K562 (cell line): ENCODE measurements around the gene B4GALNT3.

ENCODE experiments used
- CHD2 ChIP-seq: IDR thresholded peaks from 2 replicates; pipeline ENCODE4 v1.6.1; 2011; ENCODE audit warnings: low read depth, low read length
- SPI1 ChIP-seq: IDR thresholded peaks from 2 replicates; pipeline ENCODE4 v1.6.1; 2011; ENCODE audit warnings: low read depth, low read length, control low read depth, borderline replicate concordance
- TAF1 ChIP-seq: IDR thresholded peaks from 2 replicates; pipeline ENCODE4 v1.6.1; 2011; ENCODE audit warnings: mild to moderate bottlenecking, low read length, moderate library complexity; ENCODE audit not compliant: insufficient read depth, control insufficient read depth, severe bottlenecking; ENCODE audit errors: extremely low read depth
- TEAD2 ChIP-seq: fragments of 450-650 bp; IDR thresholded peaks from 2 replicates; pipeline ENCODE4 v1.6.1; 2016; ENCODE audit warnings: missing genetic modification characterization, control low read depth, missing compliant biosample characterization
- TF ChIP-seq, protein P1 (sequence below), 2 experiments: fragments of 450-650 bp in 1 of 2; IDR thresholded peaks; 2 replicates each; pipeline ENCODE4 v1.6.1; 2011 to 2017; ENCODE audit warnings: low read depth in 2 of 2, antibody characterized with exemption in 1 of 2, borderline replicate concordance in 1 of 2, low read length in 1 of 2, mild to moderate bottlenecking in 1 of 2, mixed read lengths in 1 of 2; ENCODE audit not compliant: control insufficient read depth in 1 of 2
- TF ChIP-seq, protein P2 (sequence below): sonication (generic); formaldehyde crosslinking; IDR thresholded peaks from 2 replicates; pipeline ENCODE4 v1.8.1; 2023; ENCODE audit warnings: mild to moderate bottlenecking, missing genetic modification reagents
- TF ChIP-seq, protein P3 (sequence below), 3 experiments: IDR thresholded peaks in 2 of 3; conservative IDR thresholded peaks in 1 of 3; 2 replicates each; pipeline ENCODE4 v1.5.1; 2011 to 2012; ENCODE audit warnings: low read length in 3 of 3, mild to moderate bottlenecking in 3 of 3, control low read depth in 2 of 3, improper control_type of control experiment in 1 of 3, inconsistent platforms in 1 of 3, low read depth in 1 of 3, mixed read lengths in 1 of 3, moderate library complexity in 1 of 3; ENCODE audit not compliant: insufficient read depth in 2 of 3
- TF ChIP-seq, protein P4 (sequence below), 2 experiments: fragments of 450-650 bp; formaldehyde crosslinking in 1 of 2; IDR thresholded peaks; 2 replicates each; pipeline versions ENCODE4 v1.4.0 to v1.6.1; 2014 to 2020; ENCODE audit warnings: mild to moderate bottlenecking in 2 of 2, borderline replicate concordance in 1 of 2, low read depth in 1 of 2
- TF ChIP-seq, protein P5 (sequence below): fragments of 250-450 bp; sonication (Bioruptor Pico); IDR thresholded peaks from 2 replicates; pipeline ENCODE4 v1.5.0; 2020; ENCODE audit warnings: mild to moderate bottlenecking, borderline replicate concordance

DNA sequence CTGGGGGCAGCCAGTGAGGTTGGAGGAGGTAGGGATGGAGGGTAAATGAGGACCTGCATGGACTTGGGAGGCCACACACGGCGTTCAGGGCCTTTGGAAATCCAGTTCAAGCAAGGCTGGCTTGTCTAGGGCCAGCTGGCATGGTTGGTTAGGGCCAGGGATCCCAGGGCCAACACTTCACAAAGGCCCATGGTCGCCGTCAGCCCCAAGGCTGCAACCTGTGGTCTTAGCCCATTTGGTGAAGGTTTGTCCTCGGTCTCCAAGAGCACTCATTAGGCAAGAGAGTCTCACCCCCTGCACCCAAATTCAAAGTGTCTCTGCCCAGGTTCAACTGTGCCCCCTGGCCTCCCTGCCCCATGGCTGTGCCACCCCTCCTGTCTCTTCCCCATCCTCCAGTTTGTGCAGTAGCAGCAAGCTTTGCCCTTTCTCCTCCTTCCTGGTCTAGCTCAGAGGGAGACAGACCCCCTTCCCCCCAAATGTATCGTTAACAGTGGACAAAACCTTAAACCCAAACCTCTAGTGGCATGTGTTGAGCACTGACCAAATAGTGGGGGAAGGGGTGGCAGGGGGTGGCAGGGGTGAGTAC is 109.4 kb downstream of the B4GALNT3 start:
- TF ChIP-seq, protein P1, sequence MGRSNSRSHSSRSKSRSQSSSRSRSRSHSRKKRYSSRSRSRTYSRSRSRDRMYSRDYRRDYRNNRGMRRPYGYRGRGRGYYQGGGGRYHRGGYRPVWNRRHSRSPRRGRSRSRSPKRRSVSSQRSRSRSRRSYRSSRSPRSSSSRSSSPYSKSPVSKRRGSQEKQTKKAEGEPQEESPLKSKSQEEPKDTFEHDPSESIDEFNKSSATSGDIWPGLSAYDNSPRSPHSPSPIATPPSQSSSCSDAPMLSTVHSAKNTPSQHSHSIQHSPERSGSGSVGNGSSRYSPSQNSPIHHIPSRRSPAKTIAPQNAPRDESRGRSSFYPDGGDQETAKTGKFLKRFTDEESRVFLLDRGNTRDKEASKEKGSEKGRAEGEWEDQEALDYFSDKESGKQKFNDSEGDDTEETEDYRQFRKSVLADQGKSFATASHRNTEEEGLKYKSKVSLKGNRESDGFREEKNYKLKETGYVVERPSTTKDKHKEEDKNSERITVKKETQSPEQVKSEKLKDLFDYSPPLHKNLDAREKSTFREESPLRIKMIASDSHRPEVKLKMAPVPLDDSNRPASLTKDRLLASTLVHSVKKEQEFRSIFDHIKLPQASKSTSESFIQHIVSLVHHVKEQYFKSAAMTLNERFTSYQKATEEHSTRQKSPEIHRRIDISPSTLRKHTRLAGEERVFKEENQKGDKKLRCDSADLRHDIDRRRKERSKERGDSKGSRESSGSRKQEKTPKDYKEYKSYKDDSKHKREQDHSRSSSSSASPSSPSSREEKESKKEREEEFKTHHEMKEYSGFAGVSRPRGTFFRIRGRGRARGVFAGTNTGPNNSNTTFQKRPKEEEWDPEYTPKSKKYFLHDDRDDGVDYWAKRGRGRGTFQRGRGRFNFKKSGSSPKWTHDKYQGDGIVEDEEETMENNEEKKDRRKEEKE (IDR thresholded peaks at IDR 0.05; ENCODE audit: borderline replicate concordance in 1 of 2, control insufficient read depth in 1 of 2, low read depth in 2 of 2, low read length in 1 of 2) = no peak
- TF ChIP-seq, protein P2, sequence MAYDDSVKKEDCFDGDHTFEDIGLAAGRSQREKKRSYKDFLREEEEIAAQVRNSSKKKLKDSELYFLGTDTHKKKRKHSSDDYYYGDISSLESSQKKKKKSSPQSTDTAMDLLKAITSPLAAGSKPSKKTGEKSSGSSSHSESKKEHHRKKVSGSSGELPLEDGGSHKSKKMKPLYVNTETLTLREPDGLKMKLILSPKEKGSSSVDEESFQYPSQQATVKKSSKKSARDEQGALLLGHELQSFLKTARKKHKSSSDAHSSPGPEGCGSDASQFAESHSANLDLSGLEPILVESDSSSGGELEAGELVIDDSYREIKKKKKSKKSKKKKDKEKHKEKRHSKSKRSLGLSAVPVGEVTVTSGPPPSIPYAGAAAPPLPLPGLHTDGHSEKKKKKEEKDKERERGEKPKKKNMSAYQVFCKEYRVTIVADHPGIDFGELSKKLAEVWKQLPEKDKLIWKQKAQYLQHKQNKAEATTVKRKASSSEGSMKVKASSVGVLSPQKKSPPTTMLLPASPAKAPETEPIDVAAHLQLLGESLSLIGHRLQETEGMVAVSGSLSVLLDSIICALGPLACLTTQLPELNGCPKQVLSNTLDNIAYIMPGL (CRISPR knock-in tag) = no peak
- TF ChIP-seq TEAD2 (tag) (no peak), SPI1 (no peak), TAF1 (no peak), CHD2 (no peak)
- TF ChIP-seq, protein P3, sequence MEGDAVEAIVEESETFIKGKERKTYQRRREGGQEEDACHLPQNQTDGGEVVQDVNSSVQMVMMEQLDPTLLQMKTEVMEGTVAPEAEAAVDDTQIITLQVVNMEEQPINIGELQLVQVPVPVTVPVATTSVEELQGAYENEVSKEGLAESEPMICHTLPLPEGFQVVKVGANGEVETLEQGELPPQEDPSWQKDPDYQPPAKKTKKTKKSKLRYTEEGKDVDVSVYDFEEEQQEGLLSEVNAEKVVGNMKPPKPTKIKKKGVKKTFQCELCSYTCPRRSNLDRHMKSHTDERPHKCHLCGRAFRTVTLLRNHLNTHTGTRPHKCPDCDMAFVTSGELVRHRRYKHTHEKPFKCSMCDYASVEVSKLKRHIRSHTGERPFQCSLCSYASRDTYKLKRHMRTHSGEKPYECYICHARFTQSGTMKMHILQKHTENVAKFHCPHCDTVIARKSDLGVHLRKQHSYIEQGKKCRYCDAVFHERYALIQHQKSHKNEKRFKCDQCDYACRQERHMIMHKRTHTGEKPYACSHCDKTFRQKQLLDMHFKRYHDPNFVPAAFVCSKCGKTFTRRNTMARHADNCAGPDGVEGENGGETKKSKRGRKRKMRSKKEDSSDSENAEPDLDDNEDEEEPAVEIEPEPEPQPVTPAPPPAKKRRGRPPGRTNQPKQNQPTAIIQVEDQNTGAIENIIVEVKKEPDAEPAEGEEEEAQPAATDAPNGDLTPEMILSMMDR (IDR thresholded peaks at IDR 0.05 in 2 of 3, conservative IDR thresholded peaks at IDR 0.05 in 1 of 3; ENCODE audit: insufficient read depth in 2 of 3, low read depth in 1 of 3, low read length in 3 of 3) = no peak
- TF ChIP-seq, protein P4, sequence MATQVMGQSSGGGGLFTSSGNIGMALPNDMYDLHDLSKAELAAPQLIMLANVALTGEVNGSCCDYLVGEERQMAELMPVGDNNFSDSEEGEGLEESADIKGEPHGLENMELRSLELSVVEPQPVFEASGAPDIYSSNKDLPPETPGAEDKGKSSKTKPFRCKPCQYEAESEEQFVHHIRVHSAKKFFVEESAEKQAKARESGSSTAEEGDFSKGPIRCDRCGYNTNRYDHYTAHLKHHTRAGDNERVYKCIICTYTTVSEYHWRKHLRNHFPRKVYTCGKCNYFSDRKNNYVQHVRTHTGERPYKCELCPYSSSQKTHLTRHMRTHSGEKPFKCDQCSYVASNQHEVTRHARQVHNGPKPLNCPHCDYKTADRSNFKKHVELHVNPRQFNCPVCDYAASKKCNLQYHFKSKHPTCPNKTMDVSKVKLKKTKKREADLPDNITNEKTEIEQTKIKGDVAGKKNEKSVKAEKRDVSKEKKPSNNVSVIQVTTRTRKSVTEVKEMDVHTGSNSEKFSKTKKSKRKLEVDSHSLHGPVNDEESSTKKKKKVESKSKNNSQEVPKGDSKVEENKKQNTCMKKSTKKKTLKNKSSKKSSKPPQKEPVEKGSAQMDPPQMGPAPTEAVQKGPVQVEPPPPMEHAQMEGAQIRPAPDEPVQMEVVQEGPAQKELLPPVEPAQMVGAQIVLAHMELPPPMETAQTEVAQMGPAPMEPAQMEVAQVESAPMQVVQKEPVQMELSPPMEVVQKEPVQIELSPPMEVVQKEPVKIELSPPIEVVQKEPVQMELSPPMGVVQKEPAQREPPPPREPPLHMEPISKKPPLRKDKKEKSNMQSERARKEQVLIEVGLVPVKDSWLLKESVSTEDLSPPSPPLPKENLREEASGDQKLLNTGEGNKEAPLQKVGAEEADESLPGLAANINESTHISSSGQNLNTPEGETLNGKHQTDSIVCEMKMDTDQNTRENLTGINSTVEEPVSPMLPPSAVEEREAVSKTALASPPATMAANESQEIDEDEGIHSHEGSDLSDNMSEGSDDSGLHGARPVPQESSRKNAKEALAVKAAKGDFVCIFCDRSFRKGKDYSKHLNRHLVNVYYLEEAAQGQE (IDR thresholded peaks at IDR 0.05; ENCODE audit: borderline replicate concordance) = no peak
- TF ChIP-seq, protein P4 (CRISPR knock-in tag; IDR thresholded peaks at IDR 0.05; ENCODE audit: low read depth) = no peak
- TF ChIP-seq, protein P5, sequence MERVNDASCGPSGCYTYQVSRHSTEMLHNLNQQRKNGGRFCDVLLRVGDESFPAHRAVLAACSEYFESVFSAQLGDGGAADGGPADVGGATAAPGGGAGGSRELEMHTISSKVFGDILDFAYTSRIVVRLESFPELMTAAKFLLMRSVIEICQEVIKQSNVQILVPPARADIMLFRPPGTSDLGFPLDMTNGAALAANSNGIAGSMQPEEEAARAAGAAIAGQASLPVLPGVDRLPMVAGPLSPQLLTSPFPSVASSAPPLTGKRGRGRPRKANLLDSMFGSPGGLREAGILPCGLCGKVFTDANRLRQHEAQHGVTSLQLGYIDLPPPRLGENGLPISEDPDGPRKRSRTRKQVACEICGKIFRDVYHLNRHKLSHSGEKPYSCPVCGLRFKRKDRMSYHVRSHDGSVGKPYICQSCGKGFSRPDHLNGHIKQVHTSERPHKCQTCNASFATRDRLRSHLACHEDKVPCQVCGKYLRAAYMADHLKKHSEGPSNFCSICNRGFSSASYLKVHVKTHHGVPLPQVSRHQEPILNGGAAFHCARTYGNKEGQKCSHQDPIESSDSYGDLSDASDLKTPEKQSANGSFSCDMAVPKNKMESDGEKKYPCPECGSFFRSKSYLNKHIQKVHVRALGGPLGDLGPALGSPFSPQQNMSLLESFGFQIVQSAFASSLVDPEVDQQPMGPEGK = no peak
